HepG2 (cell line): ENCODE results near the gene PTGR1. TPM values are rescaled to one million over a fixed set of nuclear protein-coding genes. Genes with fewer than 3 reads are reported as not detected.
A peak's percentile ranks its signal among the peaks of the same experiment; 100 is the strongest.

Experiments used
- AHDC1 ChIP-seq: sonication (generic); formaldehyde crosslinking; IDR thresholded peaks from 2 replicates; pipeline ENCODE4 v1.5.1; 2020; ENCODE audit warnings: mild to moderate bottlenecking, missing genetic modification reagents, borderline replicate concordance
- CEBPG ChIP-seq: IDR thresholded peaks from 2 replicates; pipeline ENCODE4 v1.6.1; 2016
- FOXK1 ChIP-seq: sonication (generic); formaldehyde crosslinking; IDR thresholded peaks from 2 replicates; pipeline ENCODE4 v1.4.0; 2020; ENCODE audit warnings: low read depth, missing genetic modification reagents, borderline replicate concordance
- FOXP1 ChIP-seq, 2 experiments: fragments of 450-650 bp in 1 of 2; IDR thresholded peaks; 2 replicates each; pipeline ENCODE4 v1.6.1; 2017 to 2018; ENCODE audit warnings: antibody characterized with exemption in 1 of 2
- HMG20A ChIP-seq: IDR thresholded peaks from 2 replicates; pipeline ENCODE4 v1.6.1; 2016; ENCODE audit warnings: borderline replicate concordance
- HNF4G ChIP-seq, 2 experiments: sonication (generic) in 1 of 2; formaldehyde crosslinking in 1 of 2; IDR thresholded peaks; 2 replicates each; pipeline versions ENCODE4 v1.4.0 to v1.6.1; 2011 to 2020; ENCODE audit warnings: borderline replicate concordance in 2 of 2, low read depth in 2 of 2, mild to moderate bottlenecking in 2 of 2, low read length in 1 of 2, missing genetic modification reagents in 1 of 2, moderate library complexity in 1 of 2
- HOMEZ ChIP-seq: IDR thresholded peaks from 2 replicates; pipeline ENCODE4 v1.6.1; 2016; ENCODE audit warnings: low read depth
- MED1 ChIP-seq: sonication (generic); formaldehyde crosslinking; IDR thresholded peaks from 2 replicates; pipeline ENCODE4 v1.4.0; 2020; ENCODE audit warnings: missing genetic modification reagents
- NCOA2 ChIP-seq: sonication (generic); formaldehyde crosslinking; IDR thresholded peaks from 2 replicates; pipeline ENCODE4 v1.8.0; 2022; ENCODE audit warnings: inconsistent platforms
- PLRG1 ChIP-seq: fragments of 450-650 bp; conservative IDR thresholded peaks from 2 replicates; pipeline ENCODE4 v1.6.1; 2016
- REPIN1 ChIP-seq: sonication (generic); formaldehyde crosslinking; IDR thresholded peaks from 2 replicates; pipeline ENCODE4 v1.8.0; 2022; ENCODE audit warnings: missing genetic modification reagents, low read depth, mild to moderate bottlenecking, borderline replicate concordance
- SAFB2 ChIP-seq: sonication (generic); formaldehyde crosslinking; IDR thresholded peaks from 2 replicates; pipeline ENCODE4 v1.5.1; 2020; ENCODE audit warnings: missing genetic modification reagents, low read depth, mild to moderate bottlenecking, borderline replicate concordance
- SIX1 ChIP-seq: sonication (generic); formaldehyde crosslinking; IDR thresholded peaks from 2 replicates; pipeline ENCODE4 v1.4.0; 2020; ENCODE audit warnings: missing genetic modification reagents, borderline replicate concordance
- ZNF205 ChIP-seq: IDR thresholded peaks from 2 replicates; pipeline ENCODE4 v1.6.1; 2018; ENCODE audit warnings: missing biosample characterization, missing genetic modification reagents
- ZNF263 ChIP-seq: sonication (generic); formaldehyde crosslinking; IDR thresholded peaks from 2 replicates; pipeline ENCODE4 v1.4.0; 2020; ENCODE audit warnings: missing genetic modification reagents
- ZNF644 ChIP-seq: IDR thresholded peaks from 2 replicates; pipeline ENCODE4 v1.6.1; 2016; ENCODE audit warnings: low read depth
- ZNF781 ChIP-seq: sonication (generic); formaldehyde crosslinking; IDR thresholded peaks from 2 replicates; pipeline ENCODE4 v1.5.1; 2020; ENCODE audit warnings: borderline replicate concordance, mild to moderate bottlenecking, missing genetic modification reagents; ENCODE audit errors: not compliant biosample characterization
- ZSCAN30 ChIP-seq: sonication (generic); formaldehyde crosslinking; IDR thresholded peaks from 2 replicates; pipeline ENCODE4 v1.5.0; 2020; ENCODE audit warnings: mild to moderate bottlenecking, missing genetic modification reagents
- polyA plus RNA-seq, 8 experiments: library from polyadenylated mRNA; depleted of rRNA in 3 of 8; stranded (reverse) in 7 of 8; unstranded in 1 of 8; fragments of >200 nt; fragmentation: Illumina TruSeq in 4 of 8; extraction: Trizol in 4 of 8; gene quantifications; 2 replicates each; pipeline versions ENCODE4 v1.2.1 to v1.2.3, GENCODE V29; 2011 to 2016; ENCODE audit warnings: low read depth in 4 of 8, missing spikeins in 1 of 8, mixed read lengths in 1 of 8; ENCODE audit not compliant: insufficient read depth in 1 of 8
- total RNA-seq, 5 experiments: library from RNA; depleted of rRNA; stranded (reverse); fragments of >200 nt; fragmentation: Illumina TruSeq; extraction: Trizol; gene quantifications; 2 replicates each; pipeline ENCODE4 v1.2.3, GENCODE V29; 2016; ENCODE audit warnings: low read depth in 1 of 5
- TF ChIP-seq, protein P1 (sequence below): sonication (generic); formaldehyde crosslinking; conservative IDR thresholded peaks from 2 replicates; pipeline ENCODE4 v1.4.0; 2020; ENCODE audit warnings: mild to moderate bottlenecking, missing genetic modification reagents, moderate library complexity

Gene PTGR1
- total and polyA plus RNA-seq, 2 of the 13 experiments (the other 11 are each of a cell fraction or from before 2014, with no cell fraction given), result 6.0 to 15.8 TPM

- peak; percentile 53; the same call in 1 of the 2 replicates for TF ChIP-seq ZNF205 (CRISPR knock-in tag)
- 0 out of 2 replicates have a peak, but pooled peaks have one; percentile 22 for TF ChIP-seq HOMEZ (CRISPR knock-in tag)
- TF ChIP-seq ZSCAN30 (CRISPR knock-in tag), result no peak
- TF ChIP-seq REPIN1 (CRISPR knock-in tag), result peak; percentile 51; the same call in 1 of the 2 replicates
- TF ChIP-seq HMG20A (CRISPR knock-in tag), result peak; percentile 81
- TF ChIP-seq AHDC1, result peak; percentile 80; the same call in 1 of the 2 replicates
- TF ChIP-seq, protein P1, sequence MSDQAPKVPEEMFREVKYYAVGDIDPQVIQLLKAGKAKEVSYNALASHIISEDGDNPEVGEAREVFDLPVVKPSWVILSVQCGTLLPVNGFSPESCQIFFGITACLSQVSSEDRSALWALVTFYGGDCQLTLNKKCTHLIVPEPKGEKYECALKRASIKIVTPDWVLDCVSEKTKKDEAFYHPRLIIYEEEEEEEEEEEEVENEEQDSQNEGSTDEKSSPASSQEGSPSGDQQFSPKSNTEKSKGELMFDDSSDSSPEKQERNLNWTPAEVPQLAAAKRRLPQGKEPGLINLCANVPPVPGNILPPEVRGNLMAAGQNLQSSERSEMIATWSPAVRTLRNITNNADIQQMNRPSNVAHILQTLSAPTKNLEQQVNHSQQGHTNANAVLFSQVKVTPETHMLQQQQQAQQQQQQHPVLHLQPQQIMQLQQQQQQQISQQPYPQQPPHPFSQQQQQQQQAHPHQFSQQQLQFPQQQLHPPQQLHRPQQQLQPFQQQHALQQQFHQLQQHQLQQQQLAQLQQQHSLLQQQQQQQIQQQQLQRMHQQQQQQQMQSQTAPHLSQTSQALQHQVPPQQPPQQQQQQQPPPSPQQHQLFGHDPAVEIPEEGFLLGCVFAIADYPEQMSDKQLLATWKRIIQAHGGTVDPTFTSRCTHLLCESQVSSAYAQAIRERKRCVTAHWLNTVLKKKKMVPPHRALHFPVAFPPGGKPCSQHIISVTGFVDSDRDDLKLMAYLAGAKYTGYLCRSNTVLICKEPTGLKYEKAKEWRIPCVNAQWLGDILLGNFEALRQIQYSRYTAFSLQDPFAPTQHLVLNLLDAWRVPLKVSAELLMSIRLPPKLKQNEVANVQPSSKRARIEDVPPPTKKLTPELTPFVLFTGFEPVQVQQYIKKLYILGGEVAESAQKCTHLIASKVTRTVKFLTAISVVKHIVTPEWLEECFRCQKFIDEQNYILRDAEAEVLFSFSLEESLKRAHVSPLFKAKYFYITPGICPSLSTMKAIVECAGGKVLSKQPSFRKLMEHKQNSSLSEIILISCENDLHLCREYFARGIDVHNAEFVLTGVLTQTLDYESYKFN, result peak; percentile 84
- peak; percentile 73 for TF ChIP-seq HNF4G (IDR thresholded peaks at IDR 0.05; ENCODE audit: borderline replicate concordance, low read depth, low read length)
- TF ChIP-seq HNF4G (CRISPR knock-in tag; IDR thresholded peaks at IDR 0.05; ENCODE audit: borderline replicate concordance, low read depth), result no peak; the same call in 1 of the 2 replicates
- TF ChIP-seq NCOA2 (CRISPR knock-in tag), result peak; percentile 58
- no peak for TF ChIP-seq SAFB2 (CRISPR knock-in tag)
- TF ChIP-seq MED1 (CRISPR knock-in tag), result peak; percentile 40; the same call in 1 of the 2 replicates
- TF ChIP-seq CEBPG, result 0 out of 2 replicates have a peak, but pooled peaks have one; percentile 19
- TF ChIP-seq ZNF263 (CRISPR knock-in tag), result no peak
- TF ChIP-seq FOXP1 (IDR thresholded peaks at IDR 0.05), result no peak
- peak; percentile 33; the same call in 1 of the 2 replicates for TF ChIP-seq FOXP1 (CRISPR knock-in tag; IDR thresholded peaks at IDR 0.05)
- TF ChIP-seq ZNF644 (CRISPR knock-in tag), result no peak
- TF ChIP-seq SIX1 (CRISPR knock-in tag), result 0 out of 2 replicates have a peak, but pooled peaks have one; percentile 33
- 0 out of 2 replicates have a peak, but pooled peaks have one; percentile 27 for TF ChIP-seq FOXK1 (CRISPR knock-in tag)
- TF ChIP-seq ZNF781 (CRISPR knock-in tag), result no peak
- no peak for TF ChIP-seq PLRG1
Measured at GRCh38 chr9:111634860-111635259, 35.4 kb upstream of the PTGR1 start (continued).
